HepG2 (cell line): ENCODE data around the gene HIBADH. TPM values are rescaled to one million over a fixed set of nuclear protein-coding genes. Genes with fewer than 3 reads are reported as not detected.
A peak's percentile ranks its signal among the peaks of the same experiment; 100 is the strongest.

Experiments
- ATAC-seq: fragments of 200-7000 bp; cut with Tn5 transposase; 3 replicates; pipeline ENCODE4 v1.9.1; 2020; ENCODE audit warnings: mild to moderate bottlenecking, moderate library complexity
- BruUV-seq: library from RNA; stranded (reverse); fragments of 400-500 nt; replicated peaks from 2 replicates; lab custom pipeline; 2021; lab: Mats Ljungman, UMichigan
- CTCF ChIA-PET: fragments of 300-600 bp; formaldehyde crosslinking; extraction: SDS; loops from one replicate; lab custom pipeline; 2021; ENCODE audit warnings: low total read pairs, inconsistent platforms, low intra/inter-chr PET ratio; lab: Yijun Ruan, JAX
- POLR2A ChIA-PET: fragments of 350-600 bp; sonication (Branson Sonifier 250); formaldehyde crosslinking; loops from one replicate; lab custom pipeline; 2020; ENCODE audit warnings: antibody characterized with exemption, inconsistent platforms; lab: Yijun Ruan, JAX
- DNase-seq: peaks from one replicate; pipeline ENCODE4 v3.0.0-alpha.2; 2015; ENCODE audit warnings: low spot score
- FAIRE-seq: peaks from 3 replicates; lab custom pipeline; 2011; peaks lifted over from hg19 to GRCh38; lab: Jason Lieb, UNC
- H2AFZ ChIP-seq: one replicate; pipeline ENCODE4 v1.6.1; 2011; ENCODE audit warnings: low read length, inconsistent platforms
- H3K27ac ChIP-seq: fragments of 300-600 bp; 3 replicates; pipeline ENCODE4 v1.8.0; 2011; ENCODE audit warnings: mixed run types, mild to moderate bottlenecking, mixed read lengths, low read length, inconsistent platforms; ENCODE audit not compliant: insufficient read depth; ENCODE audit errors: extremely low read length
- H3K27me3 ChIP-seq, 2 experiments: fragments of 200-600 bp in 1 of 2; 2 replicates in 1 of 2; 3 replicates in 1 of 2; pipeline versions ENCODE4 v1.6.0 to v1.8.0; 2011; ENCODE audit warnings: low read length in 2 of 2, mild to moderate bottlenecking in 2 of 2, moderate library complexity in 2 of 2, inconsistent platforms in 1 of 2; ENCODE audit not compliant: insufficient read depth in 2 of 2, control insufficient read depth in 1 of 2
- H3K36me3 ChIP-seq, 2 experiments: fragments of 200-600 bp in 1 of 2; replicated peaks in 1 of 2; 2 replicates in 1 of 2; 3 replicates in 1 of 2; pipeline versions ENCODE4 v1.5.1 to v1.8.0; 2011; ENCODE audit warnings: low read length in 2 of 2, inconsistent platforms in 1 of 2; ENCODE audit not compliant: insufficient read depth in 2 of 2, control insufficient read depth in 1 of 2
- H3K4me1 ChIP-seq: 2 replicates; pipeline ENCODE4 v1.5.1; 2012; ENCODE audit warnings: low read length, inconsistent platforms; ENCODE audit not compliant: insufficient read depth
- H3K4me2 ChIP-seq: 2 replicates; pipeline ENCODE4 v1.6.0; 2011; ENCODE audit warnings: low read depth, low read length, inconsistent platforms
- H3K4me3 ChIP-seq, 3 experiments: fragments of 200-600 bp in 1 of 3; sonication (generic), shearing (Covaris generic) in 1 of 3; replicated peaks in 1 of 3; 2 replicates each; pipeline ENCODE4 v1.5.1; 2011 to 2016; ENCODE audit warnings: low read length in 3 of 3, inconsistent platforms in 2 of 3, low read depth in 2 of 3, mild to moderate bottlenecking in 2 of 3, control low read depth in 1 of 3, mixed read lengths in 1 of 3; ENCODE audit not compliant: insufficient read depth in 1 of 3
- H3K79me2 ChIP-seq: one replicate; pipeline ENCODE4 v1.6.1; 2011; ENCODE audit warnings: low read length, inconsistent platforms; ENCODE audit not compliant: insufficient read depth
- H3K9ac ChIP-seq: 2 replicates; pipeline ENCODE4 v1.6.0; 2011; ENCODE audit warnings: mild to moderate bottlenecking, low read depth, low read length, inconsistent platforms; ENCODE audit not compliant: insufficient read depth
- H3K9me3 ChIP-seq: 2 replicates; pipeline ENCODE4 v1.5.1; 2012; ENCODE audit warnings: mild to moderate bottlenecking, low read length
- H4K20me1 ChIP-seq: 2 replicates; pipeline ENCODE4 v1.6.0; 2011; ENCODE audit warnings: inconsistent platforms, mild to moderate bottlenecking, low read length, moderate library complexity; ENCODE audit not compliant: insufficient read depth
- ATAD3A ChIP-seq: sonication (generic); formaldehyde crosslinking; IDR thresholded peaks from 2 replicates; pipeline ENCODE4 v1.4.0; 2020; ENCODE audit warnings: missing genetic modification reagents
- DMAP1 ChIP-seq: IDR thresholded peaks from 2 replicates; pipeline ENCODE4 v1.6.1; 2016
- GPN1 ChIP-seq: sonication (generic); formaldehyde crosslinking; IDR thresholded peaks from 2 replicates; pipeline ENCODE4 v1.5.1; 2020; ENCODE audit warnings: missing genetic modification reagents, borderline replicate concordance
- KDM5A ChIP-seq: fragments of 200-600 bp; sonication (generic); IDR thresholded peaks from 2 replicates; pipeline ENCODE4 v1.7.0; 2018; ENCODE audit warnings: antibody characterized with exemption, mild to moderate bottlenecking, low read length, borderline replicate concordance
- REPIN1 ChIP-seq: sonication (generic); formaldehyde crosslinking; IDR thresholded peaks from 2 replicates; pipeline ENCODE4 v1.8.0; 2022; ENCODE audit warnings: missing genetic modification reagents, low read depth, mild to moderate bottlenecking, borderline replicate concordance
- RFX5 ChIP-seq: IDR thresholded peaks from 2 replicates; pipeline ENCODE4 v1.6.1; 2011; ENCODE audit warnings: low read depth, low read length, improper control_type of control experiment
- SMC3 ChIP-seq: IDR thresholded peaks from 2 replicates; pipeline ENCODE4 v1.6.1; 2011; ENCODE audit warnings: low read length, improper control_type of control experiment
- SRSF9 ChIP-seq: fragments of 200-400 bp; formaldehyde crosslinking; IDR thresholded peaks from 2 replicates; pipeline ENCODE4 v1.6.1; 2018; ENCODE audit warnings: borderline replicate concordance, mild to moderate bottlenecking, low read depth, low read length; ENCODE audit not compliant: insufficient read depth, poor library complexity, severe bottlenecking
- ZFX ChIP-seq: sonication (generic); formaldehyde crosslinking; IDR thresholded peaks from 2 replicates; pipeline ENCODE4 v1.4.0; 2020; ENCODE audit warnings: mild to moderate bottlenecking, low read depth, missing genetic modification reagents, moderate library complexity
- WGBS: methylation state at CpG from one replicate; pipeline ENCODE4 v1.1.6; 2017; ENCODE audit warnings: low lambda C conversion rate; 5-methylcytosine and 5-hydroxymethylcytosine counted together
- in situ Hi-C: cut with HindIII; loops from 2 replicates; pipeline ENCODE4 v1.10.0; 2017; ENCODE audit warnings: low pct_unique_long_range_greater_than_20kb; ENCODE audit not compliant: extremely low pct_ligation_motif_present
- intact Hi-C: fragments of 100-400 bp; cut with micrococcal nuclease; formaldehyde crosslinking; loops from one replicate; pipeline ENCODE4 v1.10.0; 2022; ENCODE audit not compliant: unreplicated experiment
- polyA plus RNA-seq, 8 experiments: library from polyadenylated mRNA; depleted of rRNA in 3 of 8; stranded (reverse) in 7 of 8; unstranded in 1 of 8; fragments of >200 nt; fragmentation: Illumina TruSeq in 4 of 8; extraction: Trizol in 4 of 8; gene quantifications; 2 replicates each; pipeline versions ENCODE4 v1.2.1 to v1.2.3, GENCODE V29; 2011 to 2016; ENCODE audit warnings: low read depth in 4 of 8, missing spikeins in 1 of 8, mixed read lengths in 1 of 8; ENCODE audit not compliant: insufficient read depth in 1 of 8
- total RNA-seq, 5 experiments: library from RNA; depleted of rRNA; stranded (reverse); fragments of >200 nt; fragmentation: Illumina TruSeq; extraction: Trizol; gene quantifications; 2 replicates each; pipeline ENCODE4 v1.2.3, GENCODE V29; 2016; ENCODE audit warnings: low read depth in 1 of 5
- TF ChIP-seq, protein P1 (sequence below): sonication (generic); formaldehyde crosslinking; IDR thresholded peaks from 2 replicates; pipeline ENCODE4 v1.5.0; 2020; ENCODE audit warnings: mild to moderate bottlenecking, missing genetic modification reagents, moderate library complexity
- TF ChIP-seq, protein P2 (sequence below): sonication (generic); formaldehyde crosslinking; IDR thresholded peaks from 2 replicates; pipeline ENCODE4 v1.4.0; 2020; ENCODE audit warnings: missing genetic modification reagents

The HIBADH gene
- total and polyA plus RNA-seq, 2 of the 13 experiments (the other 11 are each of a cell fraction or from before 2014, with no cell fraction given): 49.9 to 59.5 TPM

DNA sequence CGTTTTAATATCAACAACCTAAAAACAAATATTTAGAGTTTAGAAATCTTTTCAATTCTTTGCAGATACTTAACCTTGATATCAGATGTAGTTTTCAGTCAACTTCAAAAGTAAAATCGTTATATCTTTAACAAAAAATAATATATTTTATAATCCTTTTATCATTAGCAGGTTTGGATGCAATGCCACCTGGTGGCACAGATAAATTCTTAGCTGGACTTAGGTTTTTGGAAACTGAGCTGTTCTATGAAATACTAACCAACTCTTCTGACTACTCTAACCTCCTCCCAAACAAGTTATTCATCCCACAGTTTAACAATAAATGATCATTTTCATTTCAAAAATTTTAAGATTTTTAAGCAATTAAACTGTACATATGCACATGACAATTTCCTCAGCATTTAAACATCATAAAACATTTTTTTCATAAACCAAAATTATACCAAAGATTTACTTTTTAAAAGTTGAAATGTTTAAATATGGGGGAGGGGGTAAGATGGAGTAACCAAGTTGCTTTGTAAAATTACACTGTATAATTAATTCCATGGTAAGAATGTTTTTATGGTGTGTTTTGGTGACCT is 56.9 kb downstream of the HIBADH start:
- no peak for FAIRE-seq
- Histone ChIP-seq H3K4me1 (peaks cover 63% of the 10 kb centered on the region), H4K20me1 (no peaks in the 10 kb centered on the region), H3K4me3 (peak overlapping the region; percentile 9 to 38 (median 13); a peak in 5 of 6 replicates), H3K36me3 (no peaks in the 10 kb centered on the region; a peak in 1 of 5 replicates), H3K4me2 (peak overlapping the region; percentile 57), H3K27me3 (no peaks in the 10 kb centered on the region), H3K79me2 (no peaks in the 10 kb centered on the region), H2AFZ (no peak overlapping the region), H3K9ac (peak overlapping the region; percentile 10; the same call in 1 of the 2 replicates), H3K27ac (peak overlapping the region; percentile 70), H3K9me3 (no peaks in the 10 kb centered on the region)
- POLR2A ChIA-PET: interaction anchor here (0.9 to 3.0 kb wide), 2 partner anchors 12 to 57 kb away, joined by 6 to 27 read pairs; partner anchors contain the start of gene HIBADH
- CTCF ChIA-PET: no interaction called here
- DNase-seq: peak; percentile 39
- in situ Hi-C loops (no loop called here), intact Hi-C loops (loop anchor here (1.0 to 10.0 kb wide), 2 partner anchors 31 to 411 kb away; no protein-coding TSS in a partner anchor)
- WGBS: 16% methylated on average over 2 of the region's 2 CpGs
- ATAC-seq: peak; percentile 64; the same call in 2 of the 3 replicates
- BruUV-seq: no TSS peak
- TF ChIP-seq REPIN1 (CRISPR knock-in tag): no peak
- TF ChIP-seq ATAD3A (CRISPR knock-in tag): no peak
- TF ChIP-seq SRSF9: no peak
- TF ChIP-seq, protein P1, sequence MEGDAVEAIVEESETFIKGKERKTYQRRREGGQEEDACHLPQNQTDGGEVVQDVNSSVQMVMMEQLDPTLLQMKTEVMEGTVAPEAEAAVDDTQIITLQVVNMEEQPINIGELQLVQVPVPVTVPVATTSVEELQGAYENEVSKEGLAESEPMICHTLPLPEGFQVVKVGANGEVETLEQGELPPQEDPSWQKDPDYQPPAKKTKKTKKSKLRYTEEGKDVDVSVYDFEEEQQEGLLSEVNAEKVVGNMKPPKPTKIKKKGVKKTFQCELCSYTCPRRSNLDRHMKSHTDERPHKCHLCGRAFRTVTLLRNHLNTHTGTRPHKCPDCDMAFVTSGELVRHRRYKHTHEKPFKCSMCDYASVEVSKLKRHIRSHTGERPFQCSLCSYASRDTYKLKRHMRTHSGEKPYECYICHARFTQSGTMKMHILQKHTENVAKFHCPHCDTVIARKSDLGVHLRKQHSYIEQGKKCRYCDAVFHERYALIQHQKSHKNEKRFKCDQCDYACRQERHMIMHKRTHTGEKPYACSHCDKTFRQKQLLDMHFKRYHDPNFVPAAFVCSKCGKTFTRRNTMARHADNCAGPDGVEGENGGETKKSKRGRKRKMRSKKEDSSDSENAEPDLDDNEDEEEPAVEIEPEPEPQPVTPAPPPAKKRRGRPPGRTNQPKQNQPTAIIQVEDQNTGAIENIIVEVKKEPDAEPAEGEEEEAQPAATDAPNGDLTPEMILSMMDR (CRISPR knock-in tag): peak; percentile 34
- 0 out of 2 replicates have a peak, but pooled peaks have one; percentile 21 for TF ChIP-seq DMAP1 (CRISPR knock-in tag)
- TF ChIP-seq GPN1 (CRISPR knock-in tag): no peak
- TF ChIP-seq SMC3: peak; percentile 33; the same call in 1 of the 2 replicates
- no peak for TF ChIP-seq RFX5
- no peak for TF ChIP-seq KDM5A
- no peak for TF ChIP-seq ZFX (CRISPR knock-in tag)
- TF ChIP-seq, protein P2, sequence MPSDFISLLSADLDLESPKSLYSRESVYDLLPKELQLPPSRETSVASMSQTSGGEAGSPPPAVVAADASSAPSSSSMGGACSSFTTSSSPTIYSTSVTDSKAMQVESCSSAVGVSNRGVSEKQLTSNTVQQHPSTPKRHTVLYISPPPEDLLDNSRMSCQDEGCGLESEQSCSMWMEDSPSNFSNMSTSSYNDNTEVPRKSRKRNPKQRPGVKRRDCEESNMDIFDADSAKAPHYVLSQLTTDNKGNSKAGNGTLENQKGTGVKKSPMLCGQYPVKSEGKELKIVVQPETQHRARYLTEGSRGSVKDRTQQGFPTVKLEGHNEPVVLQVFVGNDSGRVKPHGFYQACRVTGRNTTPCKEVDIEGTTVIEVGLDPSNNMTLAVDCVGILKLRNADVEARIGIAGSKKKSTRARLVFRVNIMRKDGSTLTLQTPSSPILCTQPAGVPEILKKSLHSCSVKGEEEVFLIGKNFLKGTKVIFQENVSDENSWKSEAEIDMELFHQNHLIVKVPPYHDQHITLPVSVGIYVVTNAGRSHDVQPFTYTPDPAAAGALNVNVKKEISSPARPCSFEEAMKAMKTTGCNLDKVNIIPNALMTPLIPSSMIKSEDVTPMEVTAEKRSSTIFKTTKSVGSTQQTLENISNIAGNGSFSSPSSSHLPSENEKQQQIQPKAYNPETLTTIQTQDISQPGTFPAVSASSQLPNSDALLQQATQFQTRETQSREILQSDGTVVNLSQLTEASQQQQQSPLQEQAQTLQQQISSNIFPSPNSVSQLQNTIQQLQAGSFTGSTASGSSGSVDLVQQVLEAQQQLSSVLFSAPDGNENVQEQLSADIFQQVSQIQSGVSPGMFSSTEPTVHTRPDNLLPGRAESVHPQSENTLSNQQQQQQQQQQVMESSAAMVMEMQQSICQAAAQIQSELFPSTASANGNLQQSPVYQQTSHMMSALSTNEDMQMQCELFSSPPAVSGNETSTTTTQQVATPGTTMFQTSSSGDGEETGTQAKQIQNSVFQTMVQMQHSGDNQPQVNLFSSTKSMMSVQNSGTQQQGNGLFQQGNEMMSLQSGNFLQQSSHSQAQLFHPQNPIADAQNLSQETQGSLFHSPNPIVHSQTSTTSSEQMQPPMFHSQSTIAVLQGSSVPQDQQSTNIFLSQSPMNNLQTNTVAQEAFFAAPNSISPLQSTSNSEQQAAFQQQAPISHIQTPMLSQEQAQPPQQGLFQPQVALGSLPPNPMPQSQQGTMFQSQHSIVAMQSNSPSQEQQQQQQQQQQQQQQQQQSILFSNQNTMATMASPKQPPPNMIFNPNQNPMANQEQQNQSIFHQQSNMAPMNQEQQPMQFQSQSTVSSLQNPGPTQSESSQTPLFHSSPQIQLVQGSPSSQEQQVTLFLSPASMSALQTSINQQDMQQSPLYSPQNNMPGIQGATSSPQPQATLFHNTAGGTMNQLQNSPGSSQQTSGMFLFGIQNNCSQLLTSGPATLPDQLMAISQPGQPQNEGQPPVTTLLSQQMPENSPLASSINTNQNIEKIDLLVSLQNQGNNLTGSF (CRISPR knock-in tag): no peak
